Body of pancreas (tissue), 4 donors: Measurements from ENCODE around the gene HOXC10. TPM values are rescaled to one million over a fixed set of nuclear protein-coding genes. Genes with fewer than 3 reads are reported as not detected.

Experiments used
- ATAC-seq: fragments of 150-250 bp; one replicate; pipeline ENCODE4 v1.9.1; 2016
- DNase-seq, 4 donors: peaks; one replicate each; pipeline ENCODE4 v3.0.0-alpha.2; 2019
- H3K27ac ChIP-seq, 4 donors: fragments of 200-600 bp; sonication (generic); 1 replicate in 3 of 4; 2 replicates in 1 of 4; pipeline versions ENCODE4 v1.5.1 to v1.6.1; 2016 to 2019; ENCODE audit warnings: mild to moderate bottlenecking in 1 of 4, mixed read lengths in 1 of 4, moderate library complexity in 1 of 4
- H3K27me3 ChIP-seq, 2 donors: fragments of 200-600 bp; sonication (generic); one replicate each; pipeline ENCODE4 v1.6.0; 2016; ENCODE audit warnings: mild to moderate bottlenecking in 1 of 2
- H3K36me3 ChIP-seq, 2 donors: fragments of 200-600 bp; sonication (generic); replicated peaks in 1 of 2; 2 replicates each; pipeline ENCODE4 v1.5.1; 2016; ENCODE audit warnings: low read depth in 2 of 2; ENCODE audit not compliant: insufficient read depth in 1 of 2
- H3K4me1 ChIP-seq: fragments of 200-600 bp; sonication (generic); one replicate; pipeline ENCODE4 v1.6.0; 2016
- H3K4me3 ChIP-seq, 2 donors: fragments of 200-600 bp; sonication (generic); 1 replicate in 1 of 2; 2 replicates in 1 of 2; pipeline ENCODE4 v1.5.1; 2016 to 2019
- H3K9me3 ChIP-seq, 3 donors: fragments of 200-600 bp; sonication (generic); 1 replicate in 2 of 3; 2 replicates in 1 of 3; pipeline ENCODE4 v1.5.1; 2016
- POLR2A ChIP-seq, 3 donors: fragments of 450-650 bp; IDR thresholded peaks; one replicate each; pipeline ENCODE4 v1.6.1; 2016; ENCODE audit warnings: antibody characterized with exemption in 3 of 3, mild to moderate bottlenecking in 2 of 3
- WGBS, 2 donors: methylation state at CpG; one replicate each; pipeline ENCODE4 v1.1.5; 2017; 5-methylcytosine and 5-hydroxymethylcytosine counted together
- intact Hi-C: fragments of 100-400 bp; cut with DNase I; formaldehyde crosslinking; loops from one replicate; pipeline ENCODE4 v1.15.1; 2023
- total RNA-seq, 2 donors: library from RNA; depleted of rRNA; stranded (reverse); fragments of >200 nt; gene quantifications; one replicate each; pipeline ENCODE4 v1.1.0, GENCODE V29; 2016
- TF ChIP-seq, protein P1 (sequence below), 7 experiments: fragments of 450-650 bp in 4 of 7; fragments of 200-600 bp in 3 of 7; sonication (generic) in 3 of 7; IDR thresholded peaks; one replicate each; pipeline ENCODE4 v1.5.1; 2016 to 2019; ENCODE audit warnings: antibody characterized with exemption in 7 of 7

Gene HOXC10
- total RNA-seq, 2 donors from 2014 or later, result not detected

DNA sequence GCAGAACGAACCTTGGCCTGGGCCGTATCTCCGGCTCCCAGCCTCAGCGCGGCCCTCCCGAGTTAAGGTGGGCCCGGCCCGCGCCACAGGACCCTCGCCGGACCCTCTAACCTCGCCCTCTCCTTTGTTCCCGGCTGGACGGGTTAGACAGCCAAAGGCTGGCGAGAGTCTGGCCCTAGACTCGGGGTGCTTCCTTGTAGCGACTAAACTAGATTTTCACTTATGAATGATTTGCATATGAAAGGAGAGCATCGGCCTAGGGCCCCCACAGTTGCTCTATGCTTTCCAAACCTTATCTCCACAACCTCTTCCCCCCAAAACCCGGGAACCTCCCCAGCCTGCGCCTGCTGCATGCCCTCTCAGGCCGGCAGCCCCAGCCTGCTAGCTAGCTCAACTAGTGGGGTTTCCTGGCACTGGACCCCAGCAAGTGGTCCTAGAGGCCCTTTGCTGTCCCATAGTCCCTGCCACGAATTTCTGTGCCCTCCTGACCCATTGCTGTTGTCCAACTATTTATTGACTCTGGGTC lies 49.9 kb downstream of the HOXC10 start:
- intact Hi-C loops, result loop anchor here (5.0 kb wide), 1 partner anchor 157 kb away; no protein-coding TSS in a partner anchor
- Histone ChIP-seq H3K9me3 (no peaks in the 10 kb centered on the region), H3K4me1 (peaks cover 23% of the 10 kb centered on the region), H3K4me3 (no peak overlapping the region), H3K27ac (no peak overlapping the region), H3K36me3 (no peaks in the 10 kb centered on the region), H3K27me3 (peaks cover 4 to 42% of the 10 kb centered on the region in 2 donors)
- DNase-seq, result no peak
- no peak for ATAC-seq
- no peak for TF ChIP-seq POLR2A (IDR thresholded peaks at IDR 0.05)
- TF ChIP-seq, protein P1, sequence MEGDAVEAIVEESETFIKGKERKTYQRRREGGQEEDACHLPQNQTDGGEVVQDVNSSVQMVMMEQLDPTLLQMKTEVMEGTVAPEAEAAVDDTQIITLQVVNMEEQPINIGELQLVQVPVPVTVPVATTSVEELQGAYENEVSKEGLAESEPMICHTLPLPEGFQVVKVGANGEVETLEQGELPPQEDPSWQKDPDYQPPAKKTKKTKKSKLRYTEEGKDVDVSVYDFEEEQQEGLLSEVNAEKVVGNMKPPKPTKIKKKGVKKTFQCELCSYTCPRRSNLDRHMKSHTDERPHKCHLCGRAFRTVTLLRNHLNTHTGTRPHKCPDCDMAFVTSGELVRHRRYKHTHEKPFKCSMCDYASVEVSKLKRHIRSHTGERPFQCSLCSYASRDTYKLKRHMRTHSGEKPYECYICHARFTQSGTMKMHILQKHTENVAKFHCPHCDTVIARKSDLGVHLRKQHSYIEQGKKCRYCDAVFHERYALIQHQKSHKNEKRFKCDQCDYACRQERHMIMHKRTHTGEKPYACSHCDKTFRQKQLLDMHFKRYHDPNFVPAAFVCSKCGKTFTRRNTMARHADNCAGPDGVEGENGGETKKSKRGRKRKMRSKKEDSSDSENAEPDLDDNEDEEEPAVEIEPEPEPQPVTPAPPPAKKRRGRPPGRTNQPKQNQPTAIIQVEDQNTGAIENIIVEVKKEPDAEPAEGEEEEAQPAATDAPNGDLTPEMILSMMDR (IDR thresholded peaks at IDR 0.05), result no peak
- WGBS, 2 donors, result 58 to 76% methylated on average over 9 to 22 of the region's 22 CpGs

DNA sequence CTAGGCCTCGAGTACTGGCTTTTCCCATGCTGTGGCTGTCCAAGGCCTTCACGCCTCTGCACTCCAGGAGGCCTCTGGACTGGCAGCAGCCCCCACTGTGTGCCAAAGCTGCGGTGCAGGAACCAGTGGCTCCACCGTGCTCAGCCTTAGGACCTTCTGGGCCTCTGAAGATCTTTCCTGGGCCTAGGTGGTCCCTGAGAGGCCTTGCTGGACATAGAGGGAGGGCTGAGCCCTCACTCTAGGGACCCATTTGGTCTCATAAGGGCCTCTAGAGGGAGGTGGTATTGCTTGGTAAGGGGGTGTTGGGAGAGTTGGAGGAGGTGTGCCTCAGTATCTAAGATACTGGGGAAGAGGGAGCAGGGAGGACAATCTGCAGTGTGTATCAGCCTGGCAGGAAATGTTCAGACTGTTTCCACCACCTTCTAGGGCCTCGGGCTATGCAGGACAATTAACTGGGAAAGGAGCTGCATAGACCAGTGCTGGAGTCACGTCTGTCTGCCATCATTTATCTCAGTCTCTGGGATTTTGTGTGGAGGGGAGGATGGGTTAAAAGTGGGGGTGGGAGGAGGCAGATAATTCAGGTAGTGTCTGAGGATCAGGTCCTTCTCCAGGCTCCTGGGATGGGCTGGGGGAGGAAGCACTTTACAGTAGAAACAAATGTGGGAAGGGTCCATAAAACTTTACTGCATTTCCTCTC lies 50.8 kb downstream of the HOXC10 start:
- no peak overlapping the region for H3K27ac ChIP-seq
- H3K36me3 ChIP-seq, result no peaks in the 10 kb centered on the region
- peaks cover 4 to 40% of the 10 kb centered on the region in 2 donors for H3K27me3 ChIP-seq
- TF ChIP-seq, protein P1 (IDR thresholded peaks at IDR 0.05), result no peak
- no peak for TF ChIP-seq POLR2A (IDR thresholded peaks at IDR 0.05)
- H3K4me1 ChIP-seq, result peaks cover 22% of the 10 kb centered on the region
- WGBS, 2 donors, result 71 to 76% methylated on average over 6 of the region's 6 CpGs
- DNase-seq (no peak), ATAC-seq (no peak)
- intact Hi-C loops, result no loop called here
- no peak overlapping the region for H3K4me3 ChIP-seq
- H3K9me3 ChIP-seq, result no peaks in the 10 kb centered on the region

DNA sequence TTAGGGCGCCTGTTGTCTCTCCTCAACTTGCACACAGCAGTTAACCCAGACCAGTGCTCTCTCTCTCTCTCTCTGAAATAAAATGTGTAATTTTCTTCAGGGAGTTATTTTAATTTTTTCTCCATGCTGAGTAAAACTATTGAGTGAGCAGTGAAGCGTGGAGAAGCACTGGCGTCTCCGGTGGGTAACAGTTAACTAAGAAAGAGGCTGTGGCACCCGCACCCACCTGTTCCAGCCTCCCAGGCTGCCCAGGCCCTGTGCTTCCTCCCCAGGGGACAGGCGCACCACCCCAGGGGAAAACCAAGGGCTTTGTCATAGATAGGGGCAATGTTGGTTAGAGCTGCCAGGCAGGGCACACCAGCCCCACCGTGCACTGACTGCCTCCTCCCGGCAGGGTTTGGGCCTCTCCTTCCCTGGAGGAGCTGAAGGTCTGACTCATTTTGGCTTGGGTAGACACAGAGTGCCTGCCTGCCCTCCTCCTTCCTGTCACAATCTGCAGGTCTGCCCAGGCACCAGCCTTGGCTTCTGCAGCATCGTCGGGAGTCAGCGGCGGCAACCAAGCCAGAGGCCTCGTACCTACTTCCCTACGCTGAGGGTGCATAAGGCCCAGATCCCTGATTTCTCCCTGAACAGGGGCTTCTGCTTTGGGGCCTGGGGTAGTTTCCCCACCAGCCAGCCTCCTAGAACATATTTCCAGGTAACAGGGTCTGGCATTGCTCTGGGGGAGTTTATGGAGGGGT lies 51.8 kb downstream of the HOXC10 start:
- no peak for DNase-seq
- Histone ChIP-seq H3K27me3 (peaks cover 4 to 31% of the 10 kb centered on the region in 2 donors), H3K4me3 (no peak overlapping the region), H3K9me3 (no peaks in the 10 kb centered on the region), H3K36me3 (no peaks in the 10 kb centered on the region), H3K4me1 (peaks cover 17% of the 10 kb centered on the region), H3K27ac (no peak overlapping the region)
- intact Hi-C loops, result no loop called here
- WGBS, 2 donors, result 68 to 75% methylated on average over 11 to 14 of the region's 14 CpGs
- TF ChIP-seq, protein P1 (IDR thresholded peaks at IDR 0.05), result no peak
- TF ChIP-seq POLR2A (IDR thresholded peaks at IDR 0.05), result no peak
- no peak for ATAC-seq

DNA sequence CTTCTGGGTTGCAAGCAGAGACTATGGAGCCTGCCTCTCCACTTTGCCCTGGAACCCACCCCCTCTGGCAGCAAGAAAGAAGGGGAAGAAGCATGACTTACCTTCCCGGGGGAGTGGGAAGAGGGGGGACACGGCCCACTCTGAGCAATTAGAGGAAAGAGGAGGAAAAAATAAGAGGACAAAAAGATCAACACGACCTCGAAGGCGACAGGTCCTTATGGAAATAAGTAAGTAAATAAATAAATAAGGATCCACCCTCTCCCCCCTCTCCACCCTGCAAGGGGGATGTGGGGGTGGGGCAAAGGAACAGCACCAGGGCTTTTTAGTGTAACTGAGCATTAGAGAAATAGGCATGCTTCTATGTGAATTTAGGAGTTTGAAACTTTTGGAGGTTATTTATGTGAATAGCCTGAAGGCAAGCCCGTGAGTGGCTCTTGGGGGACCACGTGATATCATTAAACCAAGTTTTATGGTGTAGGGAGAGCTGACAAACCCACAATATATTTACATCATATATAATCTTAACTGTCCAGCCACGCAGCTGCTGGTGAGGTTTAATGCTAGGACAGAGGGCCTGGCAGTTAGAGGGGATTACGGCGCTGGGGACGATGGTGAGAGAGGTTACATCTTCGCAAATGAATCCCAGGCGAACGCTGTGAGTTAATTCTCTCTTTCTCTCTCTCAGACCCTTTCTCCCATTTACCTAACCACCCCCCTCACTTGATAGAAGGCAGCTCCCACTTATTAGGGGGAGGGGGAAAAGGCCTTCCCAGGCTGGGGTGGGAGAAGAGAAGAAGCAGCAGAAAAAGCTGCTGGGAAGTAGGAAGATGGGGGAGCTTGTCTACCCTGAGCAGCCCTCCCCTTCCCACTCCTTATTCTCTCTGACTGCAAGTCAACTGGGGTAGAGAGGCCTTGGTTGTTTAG lies 52.7 kb downstream of the HOXC10 start:
- Histone ChIP-seq H3K4me1 (peaks cover 16% of the 10 kb centered on the region), H3K36me3 (no peaks in the 10 kb centered on the region), H3K4me3 (no peak overlapping the region), H3K9me3 (no peaks in the 10 kb centered on the region), H3K27me3 (peaks cover 4 to 29% of the 10 kb centered on the region in 2 donors), H3K27ac (no peak overlapping the region)
- ATAC-seq (no peak), DNase-seq (no peak)
- intact Hi-C loops, result no loop called here
- WGBS, 2 donors, result 58 to 60% methylated on average over 14 of the region's 14 CpGs
- TF ChIP-seq, protein P1 (IDR thresholded peaks at IDR 0.05), result no peak
- TF ChIP-seq POLR2A (IDR thresholded peaks at IDR 0.05), result no peak
